ENCODE data around the gene SLC35G6. TPM values are rescaled to one million over a fixed set of nuclear protein-coding genes. Genes with fewer than 3 reads are reported as not detected.
"Not testable (repeated sequence)": the region's sequence is repeated elsewhere in the genome, so short reads cannot be mapped to it uniquely, and the experiment has no call there.

SLC35G6 gene
- under 1 TPM in 1 of 2 donors, not detected in 1; 0.01 TPM for polyA plus RNA-seq

GRCh38 chr17:7481275-7481674 lies at the start of gene SLC35G6:
TSS of gene SLC35G6 (plus strand) at chr17:7481446. CDS start at chr17:7481517, 71 bp downstream.
- not testable (repeated sequence) for H3K9me3 ChIP-seq (ENCODE audit: control insufficient read depth in 2 of 2, insufficient read depth in 1 of 2, low read depth in 1 of 2, low read length in 1 of 2); H3K27me3 ChIP-seq (ENCODE audit: control insufficient read depth in 1 of 2, insufficient read depth in 2 of 2, low read length in 2 of 2); H3K4me3 ChIP-seq (ENCODE audit: low read depth in 1 of 2, low read length in 2 of 2); H3K36me3 ChIP-seq (ENCODE audit: control insufficient read depth in 2 of 2, insufficient read depth in 2 of 2, low read length in 1 of 2)
- H3K4me1 ChIP-seq (ENCODE audit: control insufficient read depth in 2 of 2, insufficient read depth in 2 of 2, low read length in 1 of 2) = peaks cover 7 to 29% of the 10 kb centered on the region in 2 donors
- peak within 1 kb of the TSS; percentile 96 to 100 for H3K27ac ChIP-seq (ENCODE audit: low read depth in 2 of 2, low read length in 1 of 2)
- 93% methylated on average over 4 of the region's 4 CpGs for whole genome bisulfite sequencing, 2 donors

GRCh38 chr17:7432296-7432695 lies 49.0 kb upstream of the SLC35G6 start:
- no peak overlapping the region for H3K27ac ChIP-seq (ENCODE audit: low read depth in 2 of 2, low read length in 1 of 2)
- H3K27me3 ChIP-seq (ENCODE audit: control insufficient read depth in 1 of 2, insufficient read depth in 2 of 2, low read length in 2 of 2) = no peaks in the 10 kb centered on the region
- H3K4me3 ChIP-seq (ENCODE audit: low read depth in 1 of 2, low read length in 2 of 2) = no peak overlapping the region
- 93 to 94% methylated on average over 11 of the region's 11 CpGs for WGBS, 2 donors
- no peaks in the 10 kb centered on the region for H3K9me3 ChIP-seq (ENCODE audit: control insufficient read depth in 2 of 2, insufficient read depth in 1 of 2, low read depth in 1 of 2, low read length in 1 of 2)
- no peaks in the 10 kb centered on the region for H3K36me3 ChIP-seq (ENCODE audit: control insufficient read depth in 2 of 2, insufficient read depth in 2 of 2, low read length in 1 of 2)
- H3K4me1 ChIP-seq (ENCODE audit: control insufficient read depth in 2 of 2, insufficient read depth in 2 of 2, low read length in 1 of 2) = peaks cover 0 to 4% of the 10 kb centered on the region in 2 donors

GRCh38 chr17:7435676-7436555 lies 45.3 kb upstream of the SLC35G6 start:
- Histone ChIP-seq H3K4me1 (ENCODE audit: control insufficient read depth in 2 of 2, insufficient read depth in 2 of 2, low read length in 1 of 2) (peaks cover 0 to 23% of the 10 kb centered on the region in 2 donors), H3K27ac (ENCODE audit: low read depth in 2 of 2, low read length in 1 of 2) (peak overlapping the region; percentile 93 to 94), H3K9me3 (ENCODE audit: control insufficient read depth in 2 of 2, insufficient read depth in 1 of 2, low read depth in 1 of 2, low read length in 1 of 2) (no peaks in the 10 kb centered on the region), H3K36me3 (ENCODE audit: control insufficient read depth in 2 of 2, insufficient read depth in 2 of 2, low read length in 1 of 2) (no peaks in the 10 kb centered on the region), H3K4me3 (ENCODE audit: low read depth in 1 of 2, low read length in 2 of 2) (peak overlapping the region; percentile 63 to 69), H3K27me3 (ENCODE audit: control insufficient read depth in 1 of 2, insufficient read depth in 2 of 2, low read length in 2 of 2) (no peaks in the 10 kb centered on the region)
- 5 to 6% methylated on average over 49 of the region's 49 CpGs for WGBS, 2 donors

DNA sequence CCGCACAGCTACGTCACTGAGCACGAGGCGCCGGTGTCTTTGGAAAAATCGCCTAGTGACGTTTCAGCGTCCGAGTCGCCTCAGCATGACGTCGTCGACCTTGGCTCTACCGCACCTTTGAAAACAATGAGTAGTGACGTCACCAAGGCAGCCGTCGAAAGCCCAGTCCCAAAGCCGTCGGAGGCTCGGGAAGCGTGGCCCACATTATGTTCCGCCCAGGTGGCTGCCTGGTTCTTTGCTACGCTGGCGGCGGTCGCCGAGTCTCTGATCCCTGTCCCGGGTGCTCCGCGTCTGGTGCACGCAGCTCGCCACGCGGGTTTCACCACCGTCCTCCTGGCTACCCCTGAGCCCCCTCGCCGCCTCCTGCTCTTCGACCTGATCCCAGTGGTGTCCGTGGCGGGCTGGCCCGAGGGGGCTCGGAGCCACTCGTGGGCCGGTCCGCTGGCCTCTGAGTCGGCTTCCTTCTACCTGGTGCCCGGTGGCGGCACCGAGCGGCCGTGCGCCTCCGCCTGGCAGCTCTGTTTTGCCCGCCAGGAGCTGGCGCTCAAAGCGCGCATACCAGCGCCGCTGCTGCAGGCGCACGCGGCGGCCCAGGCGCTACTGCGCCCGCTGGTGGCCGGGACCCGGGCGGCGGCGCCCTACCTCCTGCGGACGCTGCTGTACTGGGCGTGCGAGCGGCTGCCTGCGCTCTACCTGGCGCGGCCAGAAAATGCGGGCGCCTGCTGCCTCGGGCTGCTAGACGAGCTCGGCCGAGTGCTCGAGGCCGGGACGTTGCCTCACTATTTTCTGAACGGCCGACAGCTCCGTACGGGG lies 44.5 kb upstream of the SLC35G6 start:
- WGBS, 2 donors = 5% methylated on average over 92 of the region's 92 CpGs
- H3K4me1 ChIP-seq (ENCODE audit: control insufficient read depth in 2 of 2, insufficient read depth in 2 of 2, low read length in 1 of 2) = peaks cover 0 to 23% of the 10 kb centered on the region in 2 donors
- H3K9me3 ChIP-seq (ENCODE audit: control insufficient read depth in 2 of 2, insufficient read depth in 1 of 2, low read depth in 1 of 2, low read length in 1 of 2) = no peaks in the 10 kb centered on the region
- peak overlapping the region; percentile 93 to 94 for H3K27ac ChIP-seq (ENCODE audit: low read depth in 2 of 2, low read length in 1 of 2)
- no peaks in the 10 kb centered on the region for H3K27me3 ChIP-seq (ENCODE audit: control insufficient read depth in 1 of 2, insufficient read depth in 2 of 2, low read length in 2 of 2)
- H3K4me3 ChIP-seq (ENCODE audit: low read depth in 1 of 2, low read length in 2 of 2) = peak overlapping the region; percentile 63 to 69
- no peaks in the 10 kb centered on the region for H3K36me3 ChIP-seq (ENCODE audit: control insufficient read depth in 2 of 2, insufficient read depth in 2 of 2, low read length in 1 of 2)

DNA sequence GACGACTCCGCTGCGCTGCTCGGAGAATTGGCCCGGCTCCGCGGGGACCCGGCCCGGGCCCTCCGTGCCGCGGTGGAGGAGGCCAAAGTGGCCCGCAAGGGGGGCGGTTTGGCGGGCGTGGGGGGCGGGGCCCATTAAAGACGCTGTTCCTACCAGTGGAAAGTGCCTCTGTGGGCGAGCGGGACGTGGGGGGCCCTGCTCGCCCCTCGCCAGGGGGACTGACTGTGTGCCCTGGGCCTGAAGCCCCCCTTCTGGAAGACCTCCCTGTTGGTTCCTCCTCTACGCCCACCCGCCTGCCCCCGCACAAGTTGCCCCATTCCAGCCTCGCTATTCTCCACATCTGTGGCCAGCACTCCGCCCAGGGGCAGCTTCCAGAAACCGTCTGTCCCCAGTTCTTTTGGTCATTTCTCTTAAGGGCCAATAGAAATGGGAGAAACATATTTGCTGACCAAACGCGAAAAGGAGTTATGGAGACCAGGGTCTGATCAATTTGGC lies 43.8 kb upstream of the SLC35G6 start:
- Histone ChIP-seq H3K9me3 (ENCODE audit: control insufficient read depth in 2 of 2, insufficient read depth in 1 of 2, low read depth in 1 of 2, low read length in 1 of 2) (no peaks in the 10 kb centered on the region), H3K27me3 (ENCODE audit: control insufficient read depth in 1 of 2, insufficient read depth in 2 of 2, low read length in 2 of 2) (no peaks in the 10 kb centered on the region), H3K4me3 (ENCODE audit: low read depth in 1 of 2, low read length in 2 of 2) (peak overlapping the region; percentile 55 to 63), H3K27ac (ENCODE audit: low read depth in 2 of 2, low read length in 1 of 2) (peak overlapping the region; percentile 72 to 93), H3K36me3 (ENCODE audit: control insufficient read depth in 2 of 2, insufficient read depth in 2 of 2, low read length in 1 of 2) (no peaks in the 10 kb centered on the region), H3K4me1 (ENCODE audit: control insufficient read depth in 2 of 2, insufficient read depth in 2 of 2, low read length in 1 of 2) (peaks cover 0 to 23% of the 10 kb centered on the region in 2 donors)
- WGBS, 2 donors = 27 to 29% methylated on average over 28 to 31 of the region's 31 CpGs

DNA sequence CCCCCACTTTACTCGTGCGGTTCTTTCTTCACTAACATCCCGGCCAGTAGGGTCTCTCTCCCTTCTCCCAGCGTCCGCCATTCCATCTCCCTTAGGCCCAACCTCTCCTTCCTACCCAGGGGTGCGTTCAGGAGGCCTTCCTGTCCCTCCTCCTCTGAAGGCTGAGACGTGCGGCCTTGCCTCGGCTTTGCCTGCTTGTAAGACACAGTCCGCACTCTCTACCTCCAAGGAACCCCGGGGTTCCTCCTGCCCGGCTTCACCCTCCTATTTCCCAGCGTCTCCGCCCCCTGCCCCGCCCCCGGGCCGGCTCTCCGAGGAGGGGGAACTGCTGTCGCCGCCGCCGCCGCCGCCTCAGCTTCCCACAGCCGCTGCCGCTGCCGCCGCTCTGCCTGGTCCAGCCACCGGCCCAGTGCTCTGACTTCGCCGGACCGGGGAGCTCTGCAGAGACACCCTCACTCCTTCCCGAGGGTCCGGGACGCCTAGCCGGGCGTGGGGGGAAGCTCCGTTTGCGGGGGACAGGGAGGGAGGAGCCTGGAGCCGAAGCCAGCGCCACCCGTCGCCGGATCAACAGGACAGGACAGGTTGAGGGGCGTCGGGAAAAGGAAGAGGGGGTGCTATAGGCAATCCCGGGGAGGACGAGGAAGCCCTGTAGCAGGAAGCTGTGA lies 43.2 kb upstream of the SLC35G6 start:
- H3K36me3 ChIP-seq (ENCODE audit: control insufficient read depth in 2 of 2, insufficient read depth in 2 of 2, low read length in 1 of 2) = no peaks in the 10 kb centered on the region
- H3K4me3 ChIP-seq (ENCODE audit: low read depth in 1 of 2, low read length in 2 of 2) = peak overlapping the region; percentile 55 to 60
- peaks cover 0 to 23% of the 10 kb centered on the region in 2 donors for H3K4me1 ChIP-seq (ENCODE audit: control insufficient read depth in 2 of 2, insufficient read depth in 2 of 2, low read length in 1 of 2)
- no peaks in the 10 kb centered on the region for H3K27me3 ChIP-seq (ENCODE audit: control insufficient read depth in 1 of 2, insufficient read depth in 2 of 2, low read length in 2 of 2)
- no peaks in the 10 kb centered on the region for H3K9me3 ChIP-seq (ENCODE audit: control insufficient read depth in 2 of 2, insufficient read depth in 1 of 2, low read depth in 1 of 2, low read length in 1 of 2)
- H3K27ac ChIP-seq (ENCODE audit: low read depth in 2 of 2, low read length in 1 of 2) = peak overlapping the region; percentile 62 to 65
- 12 to 19% methylated on average over 46 to 48 of the region's 48 CpGs for WGBS, 2 donors

DNA sequence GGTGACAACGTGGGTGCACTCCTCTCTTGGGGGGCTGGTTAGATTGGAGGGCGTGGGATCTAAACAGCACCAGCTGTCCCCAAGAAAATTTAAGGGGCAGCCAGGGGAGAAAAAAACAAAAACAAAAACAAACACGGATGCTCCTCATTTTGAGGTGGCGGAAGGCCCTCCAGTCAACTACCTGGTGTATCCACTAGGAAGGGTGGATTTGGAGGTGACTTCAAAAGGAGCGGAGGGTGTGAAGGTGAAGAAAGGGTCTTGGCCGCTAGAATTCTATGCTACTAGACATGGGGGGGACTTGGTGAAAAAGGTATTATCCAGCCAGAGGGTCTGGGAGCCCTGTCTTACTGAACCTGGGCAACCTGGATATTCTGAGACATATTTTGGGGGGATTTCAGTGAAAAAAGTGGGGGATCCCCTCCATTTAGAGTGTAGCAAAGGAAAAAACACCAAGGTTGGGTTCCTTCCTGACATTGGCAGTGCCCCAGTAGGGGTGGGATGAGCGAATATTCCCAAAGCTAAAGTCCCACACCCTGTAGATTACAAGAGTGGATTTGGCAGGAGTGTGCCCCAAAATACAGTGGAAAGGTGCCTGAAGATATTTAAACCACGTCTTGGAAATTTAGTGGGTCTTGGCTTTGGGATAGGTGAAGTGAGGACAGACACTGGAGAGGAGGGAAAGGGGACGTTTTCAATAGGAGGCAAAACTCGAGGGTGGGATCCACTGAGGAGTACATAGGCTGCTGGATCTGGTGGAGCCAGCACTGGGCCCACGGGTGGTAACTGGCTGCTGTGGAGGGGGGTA lies 42.4 kb upstream of the SLC35G6 start:
- Histone ChIP-seq H3K36me3 (ENCODE audit: control insufficient read depth in 2 of 2, insufficient read depth in 2 of 2, low read length in 1 of 2) (no peaks in the 10 kb centered on the region), H3K4me1 (ENCODE audit: control insufficient read depth in 2 of 2, insufficient read depth in 2 of 2, low read length in 1 of 2) (peaks cover 0 to 23% of the 10 kb centered on the region in 2 donors), H3K4me3 (ENCODE audit: low read depth in 1 of 2, low read length in 2 of 2) (peak overlapping the region; percentile 55 to 60), H3K27me3 (ENCODE audit: control insufficient read depth in 1 of 2, insufficient read depth in 2 of 2, low read length in 2 of 2) (no peaks in the 10 kb centered on the region), H3K27ac (ENCODE audit: low read depth in 2 of 2, low read length in 1 of 2) (peak overlapping the region; percentile 62 to 65), H3K9me3 (ENCODE audit: control insufficient read depth in 2 of 2, insufficient read depth in 1 of 2, low read depth in 1 of 2, low read length in 1 of 2) (no peaks in the 10 kb centered on the region)
- 45 to 49% methylated on average over 11 of the region's 11 CpGs for WGBS, 2 donors

DNA sequence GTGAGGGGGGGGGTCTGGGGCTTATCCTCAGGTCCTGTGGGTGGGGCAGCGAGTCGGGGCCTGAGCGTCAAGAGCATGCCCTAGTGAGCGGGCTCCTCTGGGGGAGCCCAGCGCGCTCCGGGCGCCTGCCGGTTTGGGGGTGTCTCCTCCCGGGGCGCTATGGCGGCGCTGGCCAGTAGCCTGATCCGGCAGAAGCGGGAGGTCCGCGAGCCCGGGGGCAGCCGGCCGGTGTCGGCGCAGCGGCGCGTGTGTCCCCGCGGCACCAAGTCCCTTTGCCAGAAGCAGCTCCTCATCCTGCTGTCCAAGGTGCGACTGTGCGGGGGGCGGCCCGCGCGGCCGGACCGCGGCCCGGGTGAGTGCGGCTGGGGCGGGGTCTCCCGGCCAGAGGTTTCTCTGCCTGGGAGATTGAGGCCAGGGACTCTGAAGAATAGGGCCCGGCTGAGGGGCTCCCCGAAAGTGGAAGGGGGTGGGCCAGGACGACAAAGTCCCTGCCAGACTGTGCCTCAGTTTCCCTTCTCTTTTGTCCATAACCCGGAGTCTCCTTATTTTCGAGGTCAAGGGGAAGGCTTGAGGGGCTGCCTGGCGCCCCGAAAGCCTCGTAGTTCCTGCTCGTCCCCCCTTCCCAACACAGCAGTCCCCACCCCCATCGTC lies 41.7 kb upstream of the SLC35G6 start, which contains the start of gene FGF11:
TSS of gene FGF11 (plus strand) at position 51 of the 651 bp plus-strand sequence. CDS start at position 160, 109 bp downstream.
- Histone ChIP-seq H3K36me3 (ENCODE audit: control insufficient read depth in 2 of 2, insufficient read depth in 2 of 2, low read length in 1 of 2) (no peaks in the 10 kb centered on the region), H3K4me3 (ENCODE audit: low read depth in 1 of 2, low read length in 2 of 2) (peak within 1 kb of the TSS; percentile 55 to 60), H3K4me1 (ENCODE audit: control insufficient read depth in 2 of 2, insufficient read depth in 2 of 2, low read length in 1 of 2) (peaks cover 0 to 28% of the 10 kb centered on the region in 2 donors), H3K9me3 (ENCODE audit: control insufficient read depth in 2 of 2, insufficient read depth in 1 of 2, low read depth in 1 of 2, low read length in 1 of 2) (no peaks in the 10 kb centered on the region), H3K27me3 (ENCODE audit: control insufficient read depth in 1 of 2, insufficient read depth in 2 of 2, low read length in 2 of 2) (no peaks in the 10 kb centered on the region), H3K27ac (ENCODE audit: low read depth in 2 of 2, low read length in 1 of 2) (peak within 1 kb of the TSS; percentile 62 to 65)
- WGBS, 2 donors = 3% methylated on average over 22 to 50 of the region's 50 CpGs
